Liver (tissue), 10 donors: Measurements from ENCODE around the gene MAP3K12. TPM values are rescaled to one million over a fixed set of nuclear protein-coding genes. Genes with fewer than 3 reads are reported as not detected.

Source experiments
- DNase-seq: peaks from one replicate; pipeline ENCODE4 v3.0.0-alpha.2; 2017; ENCODE audit warnings: low spot score
- H3K27ac ChIP-seq, 2 donors: one replicate each; pipeline ENCODE4 v1.7.0; 2013; ENCODE audit warnings: inconsistent platforms in 2 of 2, low read length in 2 of 2, control low read depth in 1 of 2, low read depth in 1 of 2, mild to moderate bottlenecking in 1 of 2
- H3K27me3 ChIP-seq, 4 donors: one replicate each; pipeline versions ENCODE4 v1.6.1 to v1.7.0; 2013; ENCODE audit warnings: low read length in 3 of 4, inconsistent platforms in 1 of 4, mild to moderate bottlenecking in 1 of 4, moderate library complexity in 1 of 4; ENCODE audit not compliant: control insufficient read depth in 4 of 4, insufficient read depth in 4 of 4
- H3K36me3 ChIP-seq, 4 donors: one replicate each; pipeline versions ENCODE4 v1.6.1 to v1.7.0; 2013; ENCODE audit warnings: low read length in 3 of 4, mild to moderate bottlenecking in 3 of 4, low read depth in 1 of 4, moderate library complexity in 1 of 4; ENCODE audit not compliant: control insufficient read depth in 4 of 4, insufficient read depth in 3 of 4
- H3K4me1 ChIP-seq, 4 donors: one replicate each; pipeline versions ENCODE4 v1.6.1 to v1.7.0; 2013; ENCODE audit warnings: low read length in 3 of 4, mild to moderate bottlenecking in 3 of 4, moderate library complexity in 1 of 4; ENCODE audit not compliant: control insufficient read depth in 4 of 4, insufficient read depth in 4 of 4
- H3K4me3 ChIP-seq, 3 donors: one replicate each; pipeline versions ENCODE4 v1.6.1 to v1.7.0; 2013; ENCODE audit warnings: low read length in 3 of 3, control low read depth in 1 of 3, low read depth in 1 of 3, mild to moderate bottlenecking in 1 of 3
- H3K9ac ChIP-seq, 2 donors: one replicate each; pipeline ENCODE4 v1.7.0; 2013; ENCODE audit warnings: low read length in 2 of 2, mild to moderate bottlenecking in 2 of 2, moderate library complexity in 2 of 2, control low read depth in 1 of 2, low read depth in 1 of 2
- H3K9me3 ChIP-seq, 4 donors: one replicate each; pipeline versions ENCODE4 v1.6.1 to v1.7.0; 2013; ENCODE audit warnings: low read length in 3 of 4; ENCODE audit not compliant: control insufficient read depth in 4 of 4
- ATF3 ChIP-seq: IDR thresholded peaks from 2 replicates; pipeline ENCODE4 v1.6.1; 2016; ENCODE audit warnings: antibody characterized with exemption
- CTCF ChIP-seq: fragments of 150-350 bp; IDR thresholded peaks from 2 replicates; pipeline ENCODE4 v1.5.1; 2017; ENCODE audit warnings: improper control_type of control experiment, low read depth, low read length; ENCODE audit not compliant: missing input control
- FOXA1 ChIP-seq: IDR thresholded peaks from 2 replicates; pipeline ENCODE4 v1.6.1; 2016; ENCODE audit warnings: antibody characterized with exemption
- FOXA2 ChIP-seq: IDR thresholded peaks from 2 replicates; pipeline ENCODE4 v1.6.1; 2016; ENCODE audit warnings: antibody characterized with exemption
- HNF4A ChIP-seq, 2 donors: conservative IDR thresholded peaks; 2 replicates each; pipeline ENCODE4 v1.6.1; 2016; ENCODE audit warnings: antibody characterized with exemption in 2 of 2, mild to moderate bottlenecking in 2 of 2
- HNF4G ChIP-seq: IDR thresholded peaks from 2 replicates; pipeline ENCODE4 v1.6.1; 2016; ENCODE audit warnings: antibody characterized with exemption
- JUND ChIP-seq, 2 donors: IDR thresholded peaks; 2 replicates each; pipeline ENCODE4 v1.6.1; 2016; ENCODE audit warnings: antibody characterized with exemption in 2 of 2
- NR2F2 ChIP-seq: IDR thresholded peaks from 2 replicates; pipeline ENCODE4 v1.6.1; 2016; ENCODE audit warnings: antibody characterized with exemption
- RAD21 ChIP-seq, 2 donors: IDR thresholded peaks; 2 replicates each; pipeline ENCODE4 v1.6.1; 2016; ENCODE audit warnings: antibody characterized with exemption in 2 of 2, mild to moderate bottlenecking in 2 of 2
- REST ChIP-seq: IDR thresholded peaks from 2 replicates; pipeline ENCODE4 v1.6.1; 2016; ENCODE audit warnings: antibody characterized with exemption, mild to moderate bottlenecking
- RXRA ChIP-seq, 2 donors: IDR thresholded peaks; 2 replicates each; pipeline ENCODE4 v1.6.1; 2017 to 2018; ENCODE audit warnings: antibody characterized with exemption in 2 of 2, mild to moderate bottlenecking in 1 of 2
- SP1 ChIP-seq: IDR thresholded peaks from 2 replicates; pipeline ENCODE4 v1.6.1; 2018; ENCODE audit warnings: antibody characterized with exemption, mild to moderate bottlenecking
- TAF1 ChIP-seq: conservative IDR thresholded peaks from 2 replicates; pipeline ENCODE4 v1.6.1; 2016; ENCODE audit warnings: antibody characterized with exemption, mild to moderate bottlenecking
- YY1 ChIP-seq: IDR thresholded peaks from 2 replicates; pipeline ENCODE4 v1.6.1; 2016; ENCODE audit warnings: antibody characterized with exemption, mild to moderate bottlenecking
- ZBTB33 ChIP-seq: IDR thresholded peaks from 2 replicates; pipeline ENCODE4 v1.6.1; 2016; ENCODE audit warnings: antibody characterized with exemption
- WGBS: extraction: QIAGEN DNeasy Blood & Tissue Kit; methylation state at CpG from one replicate; pipeline ENCODE4 v1.1.7; 2013; 5-methylcytosine and 5-hydroxymethylcytosine counted together
- polyA plus RNA-seq, 2 donors: library from polyadenylated mRNA; stranded (reverse) in 1 of 2; unstranded in 1 of 2; fragments of 200-250 nt in 1 of 2; fragments of >200 nt in 1 of 2; fragmentation: Nextera tagmentation in 1 of 2; extraction: Ambion mirVana in 1 of 2; gene quantifications; one replicate each; pipeline versions ENCODE4 v1.2.1 to v1.2.3, GENCODE V29; 2013 to 2015
- small RNA-seq: library from RNA; depleted of rRNA; stranded (forward); fragments of <200 nt; gene quantifications from one replicate; pipeline ENCODE3, GENCODE V24; 2014
- total RNA-seq, 2 donors: library from RNA; depleted of rRNA; stranded (reverse); fragments of >200 nt; gene quantifications; one replicate each; pipeline ENCODE4 v1.2.3, GENCODE V29; 2014
- donor health status: healthy.
- donor health status: healthy.
- donor health status: healthy.
- donor health status: healthy.
- donor health status: healthy.

The MAP3K12 gene
- total and polyA plus RNA-seq, 4 donors: 0.53 to 2.4 (median 1.5) TPM

- DNase-seq: no peak
- TF ChIP-seq RXRA (IDR thresholded peaks at IDR 0.05): no peak
- no peak for TF ChIP-seq ATF3
- no peak for TF ChIP-seq YY1
- no peak for TF ChIP-seq ZBTB33
- TF ChIP-seq FOXA2: no peak
- no peak for TF ChIP-seq NR2F2
- TF ChIP-seq JUND (IDR thresholded peaks at IDR 0.05): no peak
- TF ChIP-seq HNF4G: no peak
- no peak for TF ChIP-seq HNF4A (conservative IDR thresholded peaks at IDR 0.05)
- no peak for TF ChIP-seq TAF1
- Histone ChIP-seq H3K27me3 (no peaks in the 10 kb centered on the region), H3K4me3 (no peak overlapping the region), H3K9ac (no peak overlapping the region), H3K4me1 (no peaks in the 10 kb centered on the region), H3K27ac (no peak overlapping the region), H3K36me3 (no peaks in the 10 kb centered on the region), H3K9me3 (no peaks in the 10 kb centered on the region)
- WGBS: 88% methylated on average over 7 of the region's 7 CpGs
Observed at GRCh38 chr12:53431187-53431586, 68.1 kb downstream of the MAP3K12 start.

GRCh38 chr12:53430116-53430515 lies 69.1 kb downstream of the MAP3K12 start:
- H3K27ac ChIP-seq: no peak overlapping the region
- H3K4me1 ChIP-seq: no peaks in the 10 kb centered on the region
- WGBS: 94% methylated on average over 5 of the region's 5 CpGs
- H3K27me3 ChIP-seq: no peaks in the 10 kb centered on the region
- TF ChIP-seq JUND (IDR thresholded peaks at IDR 0.05): no peak
- TF ChIP-seq CTCF: no peak
- no peak for TF ChIP-seq FOXA2
- TF ChIP-seq RAD21 (IDR thresholded peaks at IDR 0.05): no peak
- TF ChIP-seq SP1: no peak
- TF ChIP-seq HNF4G: no peak
- no peak for TF ChIP-seq RXRA (IDR thresholded peaks at IDR 0.05)
- no peak for TF ChIP-seq FOXA1
- TF ChIP-seq REST: no peak
- no peaks in the 10 kb centered on the region for H3K36me3 ChIP-seq
- no peak overlapping the region for H3K9ac ChIP-seq
- DNase-seq: no peak
- no peak overlapping the region for H3K4me3 ChIP-seq
- no peaks in the 10 kb centered on the region for H3K9me3 ChIP-seq

Small RNA genes lying within 50 kb of the gene (small RNA-seq; reads per million reads assigned to genes)
- not detected for gene AC023509.3

Other genes with a start within 250 kb of the MAP3K12 start
- 10 to 100 TPM in 1 of 2 donors, 1 to 10 TPM in 1; 3.4 to 19.3 TPM for gene ESPL1, start 231.2 kb downstream of the MAP3K12 start, total RNA-seq
- gene ESPL1, start 231.2 kb downstream of the MAP3K12 start, polyA plus RNA-seq: 1 to 10 TPM; 2.8 to 3.9 TPM
- gene PFDN5, start 203.9 kb downstream of the MAP3K12 start, total RNA-seq: 100 to 1,000 TPM; 118 to 176 TPM
- gene PFDN5, start 203.9 kb downstream of the MAP3K12 start, polyA plus RNA-seq: 100 to 1,000 TPM; 237 to 245 TPM
- gene MYG1, start 199.8 kb downstream of the MAP3K12 start, total RNA-seq: 10 to 100 TPM; 15.0 to 18.8 TPM
- 10 to 100 TPM; 19.8 to 28.0 TPM for gene MYG1, start 199.8 kb downstream of the MAP3K12 start, polyA plus RNA-seq
- gene AAAS, start 177.8 kb downstream of the MAP3K12 start, total RNA-seq: 10 to 100 TPM; 25.4 to 37.0 TPM
- 10 to 100 TPM; 17.3 to 18.8 TPM for gene AAAS, start 177.8 kb downstream of the MAP3K12 start, polyA plus RNA-seq
- not detected for gene SP7, start 163.1 kb downstream of the MAP3K12 start, total RNA-seq
- not detected for gene SP7, start 163.1 kb downstream of the MAP3K12 start, polyA plus RNA-seq
- gene SP1, start 119.3 kb downstream of the MAP3K12 start, total RNA-seq: 10 to 100 TPM; 28.4 to 36.5 TPM
- 1 to 10 TPM; 3.8 to 7.9 TPM for gene SP1, start 119.3 kb downstream of the MAP3K12 start, polyA plus RNA-seq
- under 1 TPM; 0.67 to 0.89 TPM for gene AMHR2, start 75.6 kb downstream of the MAP3K12 start, total RNA-seq
- gene AMHR2, start 75.6 kb downstream of the MAP3K12 start, polyA plus RNA-seq: 1 to 10 TPM in 1 of 2 donors, under 1 TPM in 1; 0.96 to 1.3 TPM
- 10 to 100 TPM; 18.2 to 21.3 TPM for gene PRR13, start 57.7 kb downstream of the MAP3K12 start, total RNA-seq
- gene PRR13, start 57.7 kb downstream of the MAP3K12 start, polyA plus RNA-seq: 100 to 1,000 TPM; 101 to 107 TPM
- gene PCBP2, start 47.4 kb downstream of the MAP3K12 start, total RNA-seq: 100 to 1,000 TPM; 224 to 377 TPM
- 100 to 1,000 TPM; 130 to 222 TPM for gene PCBP2, start 47.4 kb downstream of the MAP3K12 start, polyA plus RNA-seq
- 10 to 100 TPM; 18.7 to 22.0 TPM for gene TARBP2, start 1.8 kb upstream of the MAP3K12 start, total RNA-seq
- 10 to 100 TPM; 15.7 to 18.1 TPM for gene TARBP2, start 1.8 kb upstream of the MAP3K12 start, polyA plus RNA-seq
- gene NPFF, start 8.0 kb upstream of the MAP3K12 start, total RNA-seq: not detected
- gene NPFF, start 8.0 kb upstream of the MAP3K12 start, polyA plus RNA-seq: not detected
- gene ATF7, start 126.9 kb upstream of the MAP3K12 start, total RNA-seq: 10 to 100 TPM in 1 of 2 donors, 1 to 10 TPM in 1; 5.3 to 14.5 TPM
- 10 to 100 TPM in 1 of 2 donors, 1 to 10 TPM in 1; 5.6 to 14.1 TPM for gene ATF7, start 126.9 kb upstream of the MAP3K12 start, polyA plus RNA-seq
- gene ATP5MC2, start 176.6 kb upstream of the MAP3K12 start, total RNA-seq: 100 to 1,000 TPM in 1 of 2 donors, 10 to 100 TPM in 1; 57.0 to 110 TPM
- gene ATP5MC2, start 176.6 kb upstream of the MAP3K12 start, polyA plus RNA-seq: 100 to 1,000 TPM; 231 to 294 TPM
- 10 to 100 TPM; 61.2 to 67.4 TPM for gene CALCOCO1, start 228.0 kb upstream of the MAP3K12 start, total RNA-seq
- 10 to 100 TPM; 24.4 to 25.2 TPM for gene CALCOCO1, start 228.0 kb upstream of the MAP3K12 start, polyA plus RNA-seq